CD4-positive, alpha-beta T cell treated with Interferon gamma for 1 hour (primary cell): ENCODE data around the gene ANKMY1.
A peak's percentile ranks its signal among the peaks of the same experiment; 100 is the strongest.

Source experiments
- DNase-seq: peaks from one replicate; pipeline ENCODE4 v3.0.0-alpha.2; 2020

ANKMY1 gene

GRCh38 chr2:240468303-240469238 is 89.2 kb downstream of the ANKMY1 start:
- no peak for DNase-seq

- DNase-seq, result no peak
Observed at GRCh38 chr2:240467659-240468302, 90.0 kb downstream of the ANKMY1 start.

DNA sequence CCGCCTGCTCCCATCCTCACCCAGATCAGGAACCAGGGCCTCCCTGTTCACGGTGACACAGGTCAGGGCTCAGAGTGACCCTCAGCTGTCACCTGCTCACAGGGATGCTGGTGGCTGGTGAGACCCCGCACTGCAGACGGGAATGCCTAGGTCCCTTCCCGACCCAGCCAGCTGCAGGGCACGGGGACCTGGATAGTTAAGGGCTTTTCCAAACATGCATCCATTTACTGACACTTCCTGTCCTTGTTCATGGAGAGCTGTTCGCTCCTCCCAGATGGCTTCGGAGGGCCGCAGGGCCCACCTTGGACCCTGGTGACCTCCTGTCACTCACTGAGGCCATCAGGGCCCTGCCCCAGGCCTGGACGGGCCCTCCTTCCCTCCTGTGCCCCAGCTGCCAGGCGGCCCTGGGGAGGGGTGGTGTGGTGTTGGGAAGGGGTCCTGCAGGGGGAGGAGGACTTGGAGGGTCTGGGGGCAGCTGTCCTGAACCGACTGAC is 90.6 kb downstream of the ANKMY1 start:
- no peak for DNase-seq

DNA sequence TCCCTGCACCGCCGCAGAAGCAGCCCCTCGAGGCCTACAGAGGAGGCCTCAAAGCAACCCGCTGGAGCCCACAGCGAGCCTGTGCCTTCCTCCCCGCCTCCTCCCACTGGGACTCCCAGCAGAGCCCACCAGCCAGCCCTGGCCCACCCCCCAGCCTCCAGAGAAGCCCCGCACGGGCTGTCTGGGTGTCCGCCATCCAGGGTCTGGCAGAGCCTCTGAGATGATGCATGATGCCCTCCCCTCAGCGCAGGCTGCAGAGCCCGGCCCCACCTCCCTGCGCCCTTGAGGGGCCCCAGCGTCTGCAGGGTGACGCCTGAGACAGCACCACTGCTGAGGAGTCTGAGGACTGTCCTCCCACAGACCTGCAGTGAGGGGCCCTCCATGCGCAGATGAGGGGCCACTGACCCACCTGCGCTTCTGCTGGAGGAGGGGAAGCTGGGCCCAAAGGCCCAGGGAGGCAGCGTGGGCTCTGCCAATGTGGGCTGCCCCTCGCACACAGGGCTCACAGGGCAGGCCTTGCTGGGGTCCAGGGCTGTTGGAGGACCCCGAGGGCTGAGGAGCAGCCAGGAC is 91.1 kb downstream of the ANKMY1 start:
- no peak for DNase-seq

DNA sequence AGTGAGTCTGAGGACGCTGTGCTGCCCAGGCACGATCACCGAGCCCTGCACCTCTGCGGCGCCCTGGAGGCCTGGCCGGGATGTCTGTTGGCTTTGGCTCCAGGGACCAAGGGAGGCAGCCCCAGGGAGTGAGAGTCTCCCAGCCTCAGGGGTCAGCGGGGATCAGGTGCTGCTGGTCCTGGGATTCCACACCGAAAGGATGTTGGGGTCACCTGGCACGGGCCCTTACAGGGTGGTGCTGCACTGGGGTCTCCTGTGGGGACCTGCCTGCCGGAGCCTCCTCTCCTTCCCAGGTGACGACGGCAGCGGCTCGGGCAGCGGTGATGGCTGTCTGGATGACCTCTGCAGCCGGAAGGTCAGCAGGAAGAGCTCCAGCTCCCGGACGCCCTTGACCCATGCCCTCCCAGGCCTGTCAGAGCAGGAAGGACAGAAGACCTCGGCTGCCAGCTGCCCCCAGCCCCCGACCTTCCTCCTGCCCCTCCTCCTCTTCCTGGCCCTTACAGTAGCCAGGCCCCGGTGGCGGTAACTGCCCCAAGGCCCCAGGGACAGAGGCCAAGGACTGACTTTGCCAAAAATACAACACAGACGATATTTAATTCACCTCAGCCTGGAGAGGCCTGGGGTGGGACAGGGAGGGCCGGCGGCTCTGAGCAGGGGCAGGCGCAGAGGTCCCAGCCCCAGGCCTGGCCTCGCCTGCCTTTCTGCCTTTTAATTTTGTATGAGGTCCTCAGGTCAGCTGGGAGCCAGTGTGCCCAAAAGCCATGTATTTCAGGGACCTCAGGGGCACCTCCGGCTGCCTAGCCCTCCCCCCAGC is 91.8 kb downstream of the ANKMY1 start:
- no peak for DNase-seq

DNA sequence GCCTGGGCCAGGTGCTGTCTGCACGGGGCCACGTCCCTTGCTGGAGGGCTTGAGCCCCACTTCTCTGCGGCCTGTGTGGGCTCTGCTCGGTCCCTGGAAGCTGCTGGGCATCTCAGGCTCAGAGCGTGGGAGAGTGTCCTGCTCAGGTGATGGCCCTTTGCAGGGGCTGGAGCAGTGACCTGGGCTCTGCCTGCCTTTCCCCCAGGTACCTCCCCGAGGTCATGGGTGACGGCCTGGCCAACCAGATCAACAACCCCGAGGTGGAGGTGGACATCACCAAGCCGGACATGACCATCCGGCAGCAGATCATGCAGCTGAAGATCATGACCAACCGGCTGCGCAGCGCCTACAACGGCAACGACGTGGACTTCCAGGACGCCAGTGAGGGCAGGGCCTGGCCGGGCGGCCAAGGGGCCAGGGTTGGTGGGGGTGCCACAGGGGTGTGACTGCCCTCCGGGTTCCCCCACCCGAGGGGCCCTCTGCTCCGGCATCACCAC is 92.5 kb downstream of the ANKMY1 start:
- DNase-seq, result no peak

GRCh38 chr2:240464514-240465241 is 93.1 kb downstream of the ANKMY1 start:
- no peak for DNase-seq

- peak; percentile 0 for DNase-seq
Observed at GRCh38 chr2:240463866-240464481, 93.8 kb downstream of the ANKMY1 start.

DNA sequence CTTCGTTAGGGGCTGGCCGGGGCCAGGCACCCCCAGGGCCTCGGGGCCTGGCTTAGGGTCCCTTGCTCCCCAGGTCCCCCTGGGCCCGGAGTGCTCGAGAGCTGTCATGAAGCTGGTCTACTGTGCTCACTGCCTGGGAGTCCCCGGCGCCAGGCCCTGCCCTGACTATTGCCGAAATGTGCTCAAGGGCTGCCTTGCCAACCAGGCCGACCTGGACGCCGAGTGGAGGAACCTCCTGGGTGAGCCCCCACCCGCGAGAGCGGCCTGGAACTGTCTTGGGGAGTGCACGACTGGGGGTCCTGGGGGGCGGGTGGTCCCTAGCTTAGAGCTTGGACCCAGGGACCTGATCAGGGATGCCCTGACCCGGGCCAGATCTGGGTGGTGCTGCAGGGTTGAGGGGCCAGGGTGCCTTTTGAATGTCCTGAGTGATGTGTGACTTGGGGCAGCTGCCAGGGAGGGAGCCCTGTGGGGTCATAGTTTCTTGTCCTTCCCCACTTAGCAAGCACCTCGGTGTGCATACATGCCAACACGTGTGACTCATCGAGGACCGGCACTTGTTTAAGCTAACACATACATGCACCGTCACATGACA is 94.4 kb downstream of the ANKMY1 start:
- DNase-seq, result peak; percentile 0

- no peak for DNase-seq
Observed at GRCh38 chr2:240462707-240463273, 95.0 kb downstream of the ANKMY1 start.

DNA sequence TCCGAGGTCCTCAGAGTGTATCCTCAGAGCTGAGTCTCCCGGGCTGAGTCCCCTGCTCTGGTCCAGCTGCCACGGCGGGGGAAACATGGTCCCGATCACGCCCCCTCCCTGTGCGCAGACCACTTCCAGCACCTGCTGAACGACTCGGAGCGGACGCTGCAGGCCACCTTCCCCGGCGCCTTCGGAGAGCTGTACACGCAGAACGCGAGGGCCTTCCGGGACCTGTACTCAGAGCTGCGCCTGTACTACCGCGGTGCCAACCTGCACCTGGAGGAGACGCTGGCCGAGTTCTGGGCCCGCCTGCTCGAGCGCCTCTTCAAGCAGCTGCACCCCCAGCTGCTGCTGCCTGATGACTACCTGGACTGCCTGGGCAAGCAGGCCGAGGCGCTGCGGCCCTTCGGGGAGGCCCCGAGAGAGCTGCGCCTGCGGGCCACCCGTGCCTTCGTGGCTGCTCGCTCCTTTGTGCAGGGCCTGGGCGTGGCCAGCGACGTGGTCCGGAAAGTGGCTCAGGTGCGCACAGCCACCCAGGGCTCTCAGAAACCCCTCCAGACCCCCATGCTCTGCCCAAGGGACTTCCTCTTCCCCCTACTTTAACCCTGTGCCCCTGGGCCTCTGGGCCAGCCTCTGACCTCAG is 95.6 kb downstream of the ANKMY1 start:
- no peak for DNase-seq

DNA sequence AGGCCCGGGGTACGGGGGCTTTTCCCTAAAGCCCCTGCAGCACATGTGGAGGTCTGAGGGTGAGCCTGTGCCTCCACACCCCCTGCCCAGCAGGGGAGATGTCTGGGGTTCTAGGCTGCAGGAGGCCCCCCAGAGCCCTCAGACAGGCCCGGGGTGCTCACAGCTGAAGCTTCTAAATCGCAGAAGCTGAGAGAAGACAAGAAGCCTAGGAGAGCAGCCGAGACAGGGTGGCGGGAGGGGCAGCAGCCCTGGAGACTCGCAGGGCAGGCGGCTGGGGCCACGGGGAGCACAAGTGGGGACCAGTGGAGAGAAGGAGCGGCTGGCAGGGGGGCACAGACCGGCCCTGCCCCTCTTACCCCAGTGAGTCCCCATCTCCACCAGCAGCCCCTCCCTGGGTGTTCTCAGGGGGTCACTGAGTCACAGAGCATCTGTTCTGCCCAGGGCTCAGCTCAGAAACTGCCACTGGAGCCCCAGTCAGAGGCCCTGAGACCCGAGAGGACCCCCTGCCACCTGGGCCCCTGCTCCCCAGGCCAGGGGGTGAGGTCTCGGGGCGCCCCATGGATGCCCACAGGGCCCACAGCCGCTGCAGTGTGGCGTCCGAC is 96.2 kb downstream of the ANKMY1 start:
- no peak for DNase-seq

GRCh38 chr2:240460781-240461431 is 96.9 kb downstream of the ANKMY1 start:
- no peak for DNase-seq

DNA sequence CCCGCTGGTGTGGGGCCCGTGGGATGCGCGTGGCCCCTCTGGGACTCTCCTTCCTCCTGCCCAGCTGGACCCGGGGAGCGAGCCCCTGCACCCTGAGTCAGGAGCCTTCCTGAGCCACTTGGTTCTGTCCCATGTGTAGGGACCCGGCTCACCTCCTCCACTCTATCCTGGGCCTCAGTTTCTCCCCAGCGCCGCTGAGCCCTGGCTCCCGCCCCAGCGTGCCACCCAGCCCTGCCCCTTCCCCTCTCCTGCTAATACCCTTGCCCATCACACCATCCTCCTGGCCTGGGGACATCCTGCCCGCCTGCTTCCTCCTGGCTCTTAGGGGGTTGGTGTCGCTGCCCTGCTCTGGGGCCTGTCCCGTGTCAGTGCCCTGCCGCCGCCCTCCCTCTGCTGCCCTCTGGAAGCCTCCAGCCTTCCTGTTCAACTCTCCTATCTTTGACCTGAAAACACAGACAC is 97.5 kb downstream of the ANKMY1 start:
- DNase-seq, result no peak

DNA sequence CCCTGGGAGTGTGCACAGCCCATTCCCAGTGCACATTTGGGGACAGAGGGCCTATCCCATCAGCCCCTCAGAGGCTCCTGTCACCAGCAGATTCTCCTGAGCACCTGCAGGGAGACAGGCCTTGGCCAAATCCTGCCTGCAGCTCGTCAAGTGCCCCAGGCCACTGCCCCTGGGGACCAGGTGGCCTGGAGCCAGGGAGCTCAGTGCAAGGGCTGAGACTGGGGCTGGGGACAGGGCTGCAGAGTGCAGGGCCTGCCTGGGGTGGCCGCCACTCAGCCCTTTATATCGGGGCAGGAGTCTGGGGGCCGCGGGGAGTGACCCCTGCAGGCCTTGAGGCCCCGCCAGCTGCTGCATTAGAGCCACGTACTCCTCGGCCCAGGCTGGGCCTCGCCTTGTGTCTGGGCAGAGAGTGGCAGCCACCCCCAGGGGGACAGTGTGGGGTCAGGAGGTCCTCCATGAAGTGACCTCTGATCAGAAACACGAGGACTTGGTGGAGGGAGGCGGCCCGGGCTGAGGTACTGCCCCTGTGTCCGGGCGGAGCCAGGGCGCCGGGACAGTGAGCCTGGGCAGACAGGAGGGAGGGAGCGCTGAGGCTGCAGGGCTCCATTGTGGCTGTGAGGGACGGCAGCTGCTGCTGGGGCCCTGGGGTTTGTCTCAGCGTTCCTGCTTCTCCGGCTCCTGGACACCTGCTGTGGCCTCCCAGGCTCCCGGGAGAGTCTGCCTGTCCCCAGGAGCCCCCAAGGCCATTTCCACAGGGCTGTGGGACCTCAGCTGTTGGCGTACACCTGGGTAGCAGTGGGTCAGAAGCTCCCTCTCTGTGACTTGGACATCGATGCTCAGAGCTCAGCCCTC is 98.2 kb downstream of the ANKMY1 start:
- no peak for DNase-seq

DNA sequence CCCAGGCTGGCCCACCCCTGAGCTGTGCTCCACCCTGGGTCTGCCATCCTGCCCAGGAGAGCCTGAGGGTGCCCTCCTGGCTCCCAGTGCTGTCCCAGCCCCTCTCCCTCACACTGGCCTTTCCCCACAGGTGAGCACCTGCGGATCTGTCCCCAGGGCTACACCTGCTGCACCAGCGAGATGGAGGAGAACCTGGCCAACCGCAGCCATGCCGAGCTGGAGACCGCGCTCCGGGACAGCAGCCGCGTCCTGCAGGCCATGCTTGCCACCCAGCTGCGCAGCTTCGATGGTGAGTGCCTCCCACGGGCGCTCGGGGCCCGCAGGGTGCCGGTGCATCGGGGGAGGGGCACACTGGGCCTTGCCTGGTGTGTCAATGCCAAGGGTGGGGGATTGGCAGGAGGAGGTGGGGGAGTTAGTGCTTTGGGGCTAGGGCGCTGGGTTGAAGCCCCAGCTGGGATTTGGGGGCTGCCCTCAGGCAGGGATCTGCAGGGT is 98.8 kb downstream of the ANKMY1 start:
- no peak for DNase-seq

DNA sequence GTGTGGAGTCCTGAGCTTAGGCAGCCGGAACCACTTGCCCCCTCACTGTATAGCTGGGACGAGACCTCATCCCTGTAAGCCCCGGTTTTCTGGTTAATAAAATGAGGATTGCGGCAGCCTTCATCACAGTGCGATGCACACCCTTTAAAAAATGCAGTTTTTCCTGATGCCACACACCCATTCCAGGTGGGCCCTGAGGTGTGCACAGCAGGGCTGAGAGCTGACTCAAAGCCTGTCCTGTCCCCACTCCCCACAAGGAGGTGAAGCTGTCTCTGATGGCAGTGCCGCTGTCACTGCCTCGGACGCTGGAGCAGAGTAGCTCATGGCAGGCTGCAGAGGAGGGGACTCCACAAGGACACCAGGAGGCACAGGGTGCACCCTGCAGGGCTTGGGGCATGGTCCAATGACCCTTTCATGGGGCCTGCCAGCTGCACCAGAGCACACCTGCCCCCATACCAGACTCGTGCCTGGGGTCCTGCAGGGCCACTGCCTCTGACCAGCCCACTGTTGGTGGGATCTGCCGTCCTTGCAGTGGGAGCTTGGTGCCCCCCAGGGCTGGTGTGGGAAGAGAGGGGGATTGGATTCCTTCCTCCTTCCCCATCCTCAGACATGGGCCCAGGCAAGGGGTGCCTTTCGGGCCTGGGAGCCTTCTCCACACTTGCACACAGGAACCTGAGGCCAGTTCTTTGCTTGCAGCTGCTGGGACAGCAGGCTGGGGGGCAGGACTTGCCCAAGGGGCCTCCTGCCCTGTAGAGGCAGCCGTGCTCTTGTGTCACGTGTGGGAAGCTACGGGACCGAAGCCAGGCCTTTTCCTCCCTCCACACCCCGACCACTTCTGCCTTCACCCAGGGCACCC is 99.5 kb downstream of the ANKMY1 start:
- DNase-seq, result no peak
